PFSK-1 (cell line): ENCODE measurements around the gene RMP24.

Experiments used
- POLR2AphosphoS5 ChIP-seq: IDR thresholded peaks from 2 replicates; pipeline ENCODE4 v1.6.1; 2012; ENCODE audit warnings: low read depth, mild to moderate bottlenecking, control low read depth, low read length, moderate library complexity
- REST ChIP-seq, 2 experiments: IDR thresholded peaks; 2 replicates each; pipeline versions ENCODE4 v1.6.1 to v1.8.0; 2011 to 2012; ENCODE audit warnings: low read depth in 2 of 2, low read length in 2 of 2, control low read depth in 1 of 2, inconsistent platforms in 1 of 2, mild to moderate bottlenecking in 1 of 2, moderate library complexity in 1 of 2; ENCODE audit not compliant: insufficient read depth in 1 of 2

GRCh38 chr18:35927430-35927829 is 45.0 kb upstream of the RMP24 start:
- TF ChIP-seq REST (IDR thresholded peaks at IDR 0.05; ENCODE audit: insufficient read depth in 1 of 2, low read depth in 2 of 2, low read length in 2 of 2) (no peak), POLR2AphosphoS5 (no peak)
